Neural crest cell (in vitro differentiated cells): ENCODE results near the gene SPDYC. TPM values are rescaled to one million over a fixed set of nuclear protein-coding genes. Genes with fewer than 3 reads are reported as not detected.

ENCODE experiments used
- DNase-seq: peaks from one replicate; pipeline ENCODE4 v3.0.0; 2021; ENCODE audit warnings: low read depth, mixed read lengths, low spot score
- H3K27ac Mint-ChIP-seq: one replicate; pipeline ENCODE4 v1.8.0; 2021; ENCODE audit warnings: mild to moderate bottlenecking, mixed read lengths; ENCODE audit not compliant: unreplicated experiment
- H3K27me3 Mint-ChIP-seq: 2 replicates; pipeline ENCODE4 v1.8.0; 2021; ENCODE audit warnings: low read depth, mild to moderate bottlenecking, mixed read lengths
- H3K36me3 Mint-ChIP-seq: 2 replicates; pipeline ENCODE4 v1.8.0; 2021; ENCODE audit warnings: low read depth, mild to moderate bottlenecking, mixed read lengths
- H3K4me1 Mint-ChIP-seq: 2 replicates; pipeline ENCODE4 v1.8.0; 2021; ENCODE audit warnings: mixed read lengths
- H3K4me3 Mint-ChIP-seq: one replicate; pipeline ENCODE4 v1.8.0; 2021; ENCODE audit warnings: mild to moderate bottlenecking, mixed read lengths
- H3K9me3 Mint-ChIP-seq: 2 replicates; pipeline ENCODE4 v1.8.0; 2021; ENCODE audit warnings: mixed read lengths
- CTCF ChIP-seq: fragments of 200-600 bp; sonication (generic); conservative IDR thresholded peaks from 2 replicates; pipeline ENCODE4 v1.5.0; 2021; ENCODE audit warnings: antibody characterized with exemption, mild to moderate bottlenecking
- total RNA-seq: library from RNA; stranded (reverse); gene quantifications from 2 replicates; pipeline ENCODE4 v1.2.1, GENCODE V29; 2021

The SPDYC gene
- total RNA-seq, 1 donor from 2014 or later, result not detected

- Mint-ChIP-seq H3K9me3 (no peaks in the 10 kb centered on the region), H3K27ac (no peak within 1 kb of the TSS), H3K36me3 (no peaks in the 10 kb centered on the region), H3K4me1 (peaks cover 17% of the 10 kb centered on the region), H3K4me3 (peak within 1 kb of the TSS; percentile 85), H3K27me3 (peaks cover 34% of the 10 kb centered on the region)
- peak; percentile 35 for DNase-seq
- no peak for TF ChIP-seq CTCF
Observed at GRCh38 chr11:65181569-65182257, 11.7 kb downstream of the SPDYC start, which contains the start of gene CAPN1. Gene CAPN1 (plus strand): TSS chr11:65181928. CDS start chr11:65182702, 774 bp downstream.

GRCh38 chr11:65182258-65183170 is 12.5 kb downstream of the SPDYC start:
- H3K9me3 Mint-ChIP-seq, result no peaks in the 10 kb centered on the region
- peaks cover 17% of the 10 kb centered on the region for H3K4me1 Mint-ChIP-seq
- DNase-seq, result no peak
- H3K4me3 Mint-ChIP-seq, result peak overlapping the region; percentile 85
- TF ChIP-seq CTCF, result no peak
- H3K27ac Mint-ChIP-seq, result no peak overlapping the region
- no peaks in the 10 kb centered on the region for H3K36me3 Mint-ChIP-seq
- peaks cover 34% of the 10 kb centered on the region for H3K27me3 Mint-ChIP-seq

GRCh38 chr11:65183201-65183891 is 13.3 kb downstream of the SPDYC start:
- Mint-ChIP-seq H3K27ac (no peak overlapping the region), H3K27me3 (peaks cover 28% of the 10 kb centered on the region), H3K4me1 (peaks cover 17% of the 10 kb centered on the region), H3K4me3 (peak overlapping the region; percentile 85), H3K9me3 (no peaks in the 10 kb centered on the region), H3K36me3 (no peaks in the 10 kb centered on the region)
- no peak for DNase-seq
- TF ChIP-seq CTCF, result no peak

GRCh38 chr11:65184146-65184545 is 14.1 kb downstream of the SPDYC start:
- Mint-ChIP-seq H3K27ac (no peak overlapping the region), H3K9me3 (no peaks in the 10 kb centered on the region), H3K27me3 (peaks cover 20% of the 10 kb centered on the region), H3K4me3 (peak overlapping the region; percentile 81), H3K36me3 (no peaks in the 10 kb centered on the region), H3K4me1 (peaks cover 17% of the 10 kb centered on the region)
- TF ChIP-seq CTCF, result no peak
- no peak for DNase-seq

GRCh38 chr11:65185171-65185570 is 15.1 kb downstream of the SPDYC start:
- TF ChIP-seq CTCF, result no peak
- no peaks in the 10 kb centered on the region for H3K36me3 Mint-ChIP-seq
- no peaks in the 10 kb centered on the region for H3K9me3 Mint-ChIP-seq
- H3K4me1 Mint-ChIP-seq, result peaks cover 17% of the 10 kb centered on the region
- H3K27ac Mint-ChIP-seq, result no peak overlapping the region
- peaks cover 11% of the 10 kb centered on the region for H3K27me3 Mint-ChIP-seq
- no peak for DNase-seq
- no peak overlapping the region for H3K4me3 Mint-ChIP-seq
